Mesothelial cell of epicardium (in vitro differentiated cells): ENCODE measurements around the gene SERPINA9. TPM values are rescaled to one million over a fixed set of nuclear protein-coding genes. Genes with fewer than 3 reads are reported as not detected.

Experiments used
- DNase-seq, 2 experiments: peaks; one replicate each; pipeline ENCODE4 v3.0.0; 2021; ENCODE audit warnings: low spot score in 2 of 2; ENCODE audit not compliant: unreplicated experiment in 2 of 2
- H3K27ac Mint-ChIP-seq: 2 replicates; pipeline ENCODE4 v1.8.0; 2021; ENCODE audit warnings: mixed read lengths
- H3K27me3 Mint-ChIP-seq: 2 replicates; pipeline ENCODE4 v1.8.0; 2021; ENCODE audit warnings: low read depth, mixed read lengths
- H3K36me3 Mint-ChIP-seq: 2 replicates; pipeline ENCODE4 v1.8.0; 2021; ENCODE audit warnings: mixed read lengths
- H3K4me1 Mint-ChIP-seq: 2 replicates; pipeline ENCODE4 v1.8.0; 2021; ENCODE audit warnings: mixed read lengths
- H3K4me3 Mint-ChIP-seq: 2 replicates; pipeline ENCODE4 v1.8.0; 2021; ENCODE audit warnings: mild to moderate bottlenecking, moderate library complexity, mixed read lengths
- H3K9me3 Mint-ChIP-seq: 2 replicates; pipeline ENCODE4 v1.8.0; 2021; ENCODE audit warnings: mixed read lengths
- CTCF ChIP-seq: fragments of 200-600 bp; sonication (generic); IDR thresholded peaks from one replicate; pipeline ENCODE4 v1.5.0; 2021; ENCODE audit warnings: antibody characterized with exemption; ENCODE audit not compliant: unreplicated experiment
- total RNA-seq: library from RNA; stranded (reverse); gene quantifications from 3 replicates; pipeline ENCODE4 v1.2.1, GENCODE V29; 2021

Gene SERPINA9
- not detected in 3 replicates for total RNA-seq

DNA sequence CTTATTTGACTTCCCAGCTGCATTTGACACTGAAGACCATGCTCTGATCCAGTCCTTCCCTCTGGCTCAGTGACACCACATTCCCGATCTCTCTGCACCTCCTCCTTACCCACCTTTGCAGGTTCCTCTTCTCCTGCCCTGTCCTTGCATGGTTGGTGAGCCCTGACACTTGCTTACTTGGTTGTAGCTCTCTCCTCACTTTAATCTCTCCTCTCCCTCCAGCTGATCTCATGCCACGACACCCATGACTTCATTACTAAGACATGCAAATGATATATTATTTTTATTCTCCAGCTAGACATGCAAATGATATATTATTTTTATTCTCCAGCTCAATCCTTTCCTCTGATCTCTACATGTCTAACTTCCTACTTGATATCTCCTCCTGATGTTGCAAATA lies at the start of gene SERPINA9:
TSS of gene SERPINA9 (minus strand) at position 175 of the 400 bp plus-strand sequence. CDS start 6,357 bp downstream, outside the sequence.
- no peak for DNase-seq
- no peak within 1 kb of the TSS for H3K4me3 Mint-ChIP-seq
- peaks cover 23% of the 10 kb centered on the region for H3K9me3 Mint-ChIP-seq
- H3K36me3 Mint-ChIP-seq = no peaks in the 10 kb centered on the region
- peaks cover 18% of the 10 kb centered on the region for H3K27me3 Mint-ChIP-seq
- no peak within 1 kb of the TSS for H3K27ac Mint-ChIP-seq
- H3K4me1 Mint-ChIP-seq = no peaks in the 10 kb centered on the region
- no peak for TF ChIP-seq CTCF

DNA sequence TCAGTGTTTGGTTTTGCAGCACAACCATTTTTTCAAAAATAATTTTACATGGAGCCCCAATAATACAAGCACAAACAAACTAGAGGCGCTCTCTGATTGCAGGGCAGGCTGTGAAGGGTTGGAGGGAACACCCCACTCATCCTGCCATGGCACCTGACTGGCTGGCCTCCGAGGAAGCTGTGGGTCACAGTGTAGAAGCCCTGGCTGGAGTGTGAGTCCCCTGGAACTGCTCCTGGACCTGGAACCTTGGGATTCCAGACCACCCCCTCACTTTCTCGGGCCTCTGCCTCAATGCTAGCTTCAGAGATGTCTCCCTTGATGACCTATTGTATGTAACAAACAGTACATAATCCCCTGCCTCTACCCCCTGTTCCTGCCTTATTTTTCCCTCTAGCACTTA lies 48.1 kb upstream of the SERPINA9 start:
- Mint-ChIP-seq H3K4me3 (no peak overlapping the region), H3K27me3 (peaks cover 33% of the 10 kb centered on the region), H3K36me3 (no peaks in the 10 kb centered on the region), H3K9me3 (peaks cover 20% of the 10 kb centered on the region), H3K27ac (no peak overlapping the region), H3K4me1 (no peaks in the 10 kb centered on the region)
- TF ChIP-seq CTCF = no peak
- no peak for DNase-seq

GRCh38 chr14:94523265-94523664 lies 47.3 kb upstream of the SERPINA9 start:
- Mint-ChIP-seq H3K9me3 (peaks cover 24% of the 10 kb centered on the region), H3K27ac (no peak overlapping the region), H3K4me1 (no peaks in the 10 kb centered on the region), H3K27me3 (peaks cover 31% of the 10 kb centered on the region), H3K4me3 (no peak overlapping the region), H3K36me3 (no peaks in the 10 kb centered on the region)
- DNase-seq = no peak
- TF ChIP-seq CTCF = no peak

DNA sequence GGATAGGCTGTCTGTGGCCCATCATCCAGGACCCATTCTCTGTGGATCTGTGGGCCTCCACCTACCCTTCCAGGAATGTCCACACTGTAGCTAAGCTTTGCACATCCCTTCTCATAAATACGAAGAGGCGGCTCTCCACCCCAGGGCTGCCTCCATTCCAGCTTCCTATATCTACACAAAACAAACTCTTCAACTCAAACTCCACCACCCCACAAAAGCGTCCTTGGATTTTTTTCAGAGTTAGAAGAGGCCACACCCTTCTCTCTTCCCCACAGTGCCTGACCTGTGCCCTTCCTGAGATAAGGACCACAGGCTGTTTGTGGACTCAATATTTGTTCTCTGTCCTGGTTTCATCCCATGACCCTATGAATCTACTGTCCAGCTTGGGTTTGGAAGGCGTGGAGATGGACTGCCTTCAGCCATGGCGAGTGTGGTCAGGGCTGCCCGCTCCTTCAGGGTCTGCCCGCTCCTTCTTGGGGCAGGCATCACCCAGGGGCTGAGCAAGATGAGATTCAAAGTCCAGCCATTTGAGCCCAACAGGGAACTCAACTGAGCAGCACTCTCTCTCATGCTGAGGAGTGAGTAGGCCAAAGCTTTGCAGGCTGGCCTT lies 46.2 kb upstream of the SERPINA9 start:
- no peak for TF ChIP-seq CTCF
- H3K4me3 Mint-ChIP-seq = no peak overlapping the region
- H3K4me1 Mint-ChIP-seq = no peaks in the 10 kb centered on the region
- no peaks in the 10 kb centered on the region for H3K36me3 Mint-ChIP-seq
- H3K9me3 Mint-ChIP-seq = peaks cover 18% of the 10 kb centered on the region
- peaks cover 37% of the 10 kb centered on the region for H3K27me3 Mint-ChIP-seq
- DNase-seq = no peak
- no peak overlapping the region for H3K27ac Mint-ChIP-seq

DNA sequence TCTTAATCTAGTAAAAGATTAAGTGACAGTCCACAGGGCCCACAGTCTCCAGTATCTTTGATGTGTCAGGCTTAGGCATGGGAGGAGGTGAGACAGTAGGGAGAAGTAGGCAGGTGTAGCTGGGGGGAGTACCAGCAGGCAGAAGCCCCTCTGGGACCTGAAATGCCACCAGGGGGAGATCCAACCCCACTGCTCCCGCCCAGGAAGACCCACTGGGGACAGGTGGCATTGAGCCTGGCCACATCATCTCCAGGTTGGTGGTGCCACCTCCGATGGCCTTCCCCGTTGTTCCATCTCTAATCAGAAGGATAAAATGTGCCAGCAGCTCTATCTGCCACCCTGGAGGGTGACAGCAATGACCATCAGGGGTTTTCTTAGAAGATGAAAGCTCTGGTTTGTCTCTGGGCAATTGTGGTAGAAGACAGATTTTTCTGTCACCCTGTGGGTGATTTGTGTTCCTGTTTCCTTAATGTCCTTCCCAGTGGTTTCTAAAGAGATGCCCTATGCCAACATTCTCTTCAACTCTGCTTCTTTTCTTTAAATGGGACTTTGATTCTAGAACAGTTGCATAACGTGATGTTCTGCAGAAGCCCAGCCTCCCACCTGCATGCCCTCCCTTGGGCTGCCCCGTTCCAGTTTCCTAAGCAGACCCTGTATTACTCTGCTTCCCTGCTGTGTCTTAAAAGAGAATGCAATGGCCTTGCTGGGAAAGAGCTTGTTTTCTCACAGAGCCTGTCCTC lies 45.5 kb upstream of the SERPINA9 start:
- H3K4me3 Mint-ChIP-seq = no peak overlapping the region
- no peaks in the 10 kb centered on the region for H3K4me1 Mint-ChIP-seq
- DNase-seq = no peak
- TF ChIP-seq CTCF = no peak
- H3K27ac Mint-ChIP-seq = no peak overlapping the region
- H3K27me3 Mint-ChIP-seq = peaks cover 43% of the 10 kb centered on the region
- peaks cover 13% of the 10 kb centered on the region for H3K9me3 Mint-ChIP-seq
- H3K36me3 Mint-ChIP-seq = no peaks in the 10 kb centered on the region
